ENCODE measurements around the gene ESYT1. TPM values are rescaled to one million over a fixed set of nuclear protein-coding genes. Genes with fewer than 3 reads are reported as not detected.

ESYT1 gene
- total RNA-seq, 4 donors from 2014 or later: 151 to 245 (median 214) TPM

GRCh38 chr12:56107242-56107641 is 20.8 kb upstream of the ESYT1 start:
- WGBS: 95% methylated on average over 3 of the region's 3 CpGs
- peaks cover 50 to 58% (median 57%) of the 10 kb centered on the region in 4 donors for H3K36me3 ChIP-seq
- no peak overlapping the region for H3K27ac ChIP-seq (replicated peaks in 1 of 4)
- no peaks in the 10 kb centered on the region for H3K27me3 ChIP-seq
- H3K4me3 ChIP-seq: no peak overlapping the region
- intact Hi-C loops (cut with DNase I): no loop called here
- no peaks in the 10 kb centered on the region for H3K9me3 ChIP-seq
- H3K4me1 ChIP-seq: peaks cover 16 to 33% (median 28%) of the 10 kb centered on the region in 4 donors
- DNase-seq (ENCODE audit: extremely low spot score): no peak
- TF ChIP-seq POLR2AphosphoS5 (IDR thresholded peaks at IDR 0.05) (no peak), POLR2A (IDR thresholded peaks at IDR 0.05; ENCODE audit: low read depth) (no peak), EP300 (IDR thresholded peaks at IDR 0.05) (no peak), CTCF (IDR thresholded peaks at IDR 0.05) (no peak)

DNA sequence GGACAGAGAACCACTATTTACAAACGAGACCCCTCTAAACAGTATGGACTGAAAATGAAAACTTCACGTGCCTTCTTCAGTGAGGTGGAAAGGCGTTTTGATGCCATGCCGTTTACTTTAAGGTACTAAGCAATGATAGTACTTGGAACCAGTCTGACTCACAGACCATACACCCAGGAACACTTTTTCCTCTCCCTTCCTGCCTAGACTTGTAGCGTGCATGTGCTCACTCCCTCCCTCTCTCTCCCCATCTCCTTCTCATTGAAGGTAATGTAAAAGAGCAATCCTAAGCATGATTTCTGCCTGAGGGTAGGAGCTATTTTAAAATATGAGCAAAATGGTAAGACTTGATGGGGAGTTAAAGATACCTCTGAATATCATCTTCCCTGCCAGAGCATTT is 17.5 kb upstream of the ESYT1 start:
- no peaks in the 10 kb centered on the region for H3K9me3 ChIP-seq
- TF ChIP-seq CTCF (IDR thresholded peaks at IDR 0.05): no peak
- no peak overlapping the region for H3K27ac ChIP-seq (replicated peaks in 1 of 4)
- H3K27me3 ChIP-seq: no peaks in the 10 kb centered on the region
- 92% methylated on average over 5 of the region's 5 CpGs for WGBS
- no peak overlapping the region for H3K4me3 ChIP-seq
- no peak for DNase-seq (ENCODE audit: extremely low spot score)
- H3K4me1 ChIP-seq: peaks cover 13 to 23% (median 17%) of the 10 kb centered on the region in 4 donors
- intact Hi-C loops (cut with DNase I): no loop called here
- H3K36me3 ChIP-seq: peaks cover 60 to 76% (median 71%) of the 10 kb centered on the region in 4 donors

DNA sequence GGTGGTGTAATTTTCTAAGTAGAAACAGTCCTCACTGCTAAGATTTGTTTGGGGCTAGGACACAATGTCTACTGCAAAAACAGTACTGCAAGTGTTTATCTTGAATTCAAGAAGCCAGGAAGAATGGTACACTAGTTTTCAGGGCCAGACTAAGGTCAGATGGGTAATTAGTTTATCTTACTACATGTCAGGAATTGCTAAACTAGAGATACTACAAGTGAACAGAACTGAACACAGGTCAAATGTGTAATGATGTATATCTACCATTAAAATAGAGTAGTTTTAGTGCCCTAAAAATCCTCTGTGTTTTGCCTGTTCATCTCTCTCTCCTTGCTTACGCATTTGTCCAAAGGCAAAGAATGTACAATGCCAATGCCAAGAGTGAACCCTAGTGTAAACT is 14.0 kb upstream of the ESYT1 start:
- peaks cover 13 to 25% (median 17%) of the 10 kb centered on the region in 4 donors for H3K4me1 ChIP-seq
- intact Hi-C loops (cut with DNase I): no loop called here
- TF ChIP-seq CTCF (IDR thresholded peaks at IDR 0.05): no peak
- TF ChIP-seq POLR2A (IDR thresholded peaks at IDR 0.05; ENCODE audit: low read depth): no peak
- no peak for TF ChIP-seq POLR2AphosphoS5 (IDR thresholded peaks at IDR 0.05)
- TF ChIP-seq EP300 (IDR thresholded peaks at IDR 0.05): no peak
- no peak overlapping the region for H3K4me3 ChIP-seq
- peaks cover 41 to 50% (median 47%) of the 10 kb centered on the region in 4 donors for H3K36me3 ChIP-seq
- H3K27ac ChIP-seq (replicated peaks in 1 of 4): no peak overlapping the region
- H3K27me3 ChIP-seq: no peaks in the 10 kb centered on the region
- no peaks in the 10 kb centered on the region for H3K9me3 ChIP-seq
- DNase-seq (ENCODE audit: extremely low spot score): no peak
- WGBS: 96% methylated on average over 1 of the region's 1 CpG

- TF ChIP-seq POLR2AphosphoS5 (IDR thresholded peaks at IDR 0.05) (no peak), CTCF (IDR thresholded peaks at IDR 0.05) (no peak), POLR2A (IDR thresholded peaks at IDR 0.05; ENCODE audit: low read depth) (no peak), EP300 (IDR thresholded peaks at IDR 0.05) (no peak)
- DNase-seq (ENCODE audit: extremely low spot score): no peak
- intact Hi-C loops (cut with DNase I): no loop called here
Observed at GRCh38 chr12:56115329-56115728, 12.7 kb upstream of the ESYT1 start.

More at GRCh38 chr12:56115329-56115728, 12.7 kb upstream of the ESYT1 start:
- Histone ChIP-seq H3K9me3 (no peaks in the 10 kb centered on the region), H3K27ac (replicated peaks in 1 of 4) (peak overlapping the region; percentile 92 to 98 (median 94)), H3K27me3 (no peaks in the 10 kb centered on the region), H3K36me3 (peaks cover 29 to 41% (median 36%) of the 10 kb centered on the region in 4 donors), H3K4me3 (peak overlapping the region; percentile 66 to 86 (median 78)), H3K4me1 (peaks cover 26 to 37% (median 29%) of the 10 kb centered on the region in 4 donors)
- 49% methylated on average over 10 of the region's 10 CpGs for WGBS
